Midbrain (tissue), 1 donor: ENCODE measurements around the gene ABCA2.
A peak's percentile ranks its signal among the peaks of the same experiment; 100 is the strongest.

Experiments used
- DNase-seq: peaks from one replicate; lab custom pipeline; 2025; lab: John Stamatoyannopoulos, UW

ABCA2 gene

GRCh38 chr9:136964171-136964689 is 63.8 kb downstream of the ABCA2 start:
- no peak for DNase-seq

- no peak for DNase-seq
Observed at GRCh38 chr9:136963751-136964150, 64.3 kb downstream of the ABCA2 start.

GRCh38 chr9:136963341-136963740 is 64.7 kb downstream of the ABCA2 start:
- no peak for DNase-seq

- DNase-seq = no peak
Observed at GRCh38 chr9:136962701-136963248, 65.3 kb downstream of the ABCA2 start.

- no peak for DNase-seq
Observed at GRCh38 chr9:136962163-136962562, 65.9 kb downstream of the ABCA2 start.

GRCh38 chr9:136961279-136962065 is 66.6 kb downstream of the ABCA2 start:
- peak; percentile 32 for DNase-seq

GRCh38 chr9:136960938-136961275 is 67.1 kb downstream of the ABCA2 start:
- no peak for DNase-seq

- DNase-seq = no peak
Observed at GRCh38 chr9:136960212-136960937, 67.7 kb downstream of the ABCA2 start.

GRCh38 chr9:136958898-136959850 is 68.9 kb downstream of the ABCA2 start:
- DNase-seq = no peak

GRCh38 chr9:136958473-136958872 is 69.6 kb downstream of the ABCA2 start:
- DNase-seq = no peak

GRCh38 chr9:136957901-136958300 is 70.1 kb downstream of the ABCA2 start:
- DNase-seq = no peak

GRCh38 chr9:136957461-136957860 is 70.6 kb downstream of the ABCA2 start:
- DNase-seq = no peak
